ENCODE measurements around the gene ARL5B.
"Not testable (repeated sequence)": the region's sequence is repeated elsewhere in the genome, so short reads cannot be mapped to it uniquely, and the experiment has no call there.

Gene ARL5B

GRCh38 chr10:18659125-18659818 is at the start of gene ARL5B:
Gene ARL5B, plus strand, starts transcription at chr10:18659431. Its CDS starts 207 bp downstream, at chr10:18659638.
- Histone ChIP-seq H3K4me1 (ENCODE audit: control insufficient read depth, insufficient read depth, low read length) (peaks cover 15% of the 10 kb centered on the region), H3K27me3 (replicated peaks; ENCODE audit: control insufficient read depth, insufficient read depth, low read length) (no peaks in the 10 kb centered on the region), H3K36me3 (ENCODE audit: control insufficient read depth, insufficient read depth, low read length, severe bottlenecking) (no peaks in the 10 kb centered on the region), H3K9me3 (ENCODE audit: control insufficient read depth, low read length) (no peaks in the 10 kb centered on the region), H3K4me3 (ENCODE audit: low read length) (peak within 1 kb of the TSS; percentile 99), H3K9ac (ENCODE audit: low read length) (peak within 1 kb of the TSS; percentile 99)
- DNase-seq (ENCODE audit: low read depth) = peak; percentile 100

- H3K9me3 ChIP-seq (ENCODE audit: control insufficient read depth, low read length) = no peaks in the 10 kb centered on the region
- no peaks in the 10 kb centered on the region for H3K36me3 ChIP-seq (ENCODE audit: control insufficient read depth, insufficient read depth, low read length, severe bottlenecking)
- DNase-seq (ENCODE audit: low read depth) = peak; percentile 74
- H3K4me1 ChIP-seq (ENCODE audit: control insufficient read depth, insufficient read depth, low read length) = peaks cover 41% of the 10 kb centered on the region
- H3K9ac ChIP-seq (ENCODE audit: low read length) = peak overlapping the region; percentile 52
- H3K4me3 ChIP-seq (ENCODE audit: low read length) = no peak overlapping the region
- no peaks in the 10 kb centered on the region for H3K27me3 ChIP-seq (replicated peaks; ENCODE audit: control insufficient read depth, insufficient read depth, low read length)
Measured at GRCh38 chr10:18610517-18610916, 48.7 kb upstream of the ARL5B start.

- Histone ChIP-seq H3K4me1 (ENCODE audit: control insufficient read depth, insufficient read depth, low read length) (peaks cover 36% of the 10 kb centered on the region), H3K36me3 (ENCODE audit: control insufficient read depth, insufficient read depth, low read length, severe bottlenecking) (no peaks in the 10 kb centered on the region), H3K9ac (ENCODE audit: low read length) (no peak overlapping the region), H3K27me3 (replicated peaks; ENCODE audit: control insufficient read depth, insufficient read depth, low read length) (no peaks in the 10 kb centered on the region), H3K4me3 (ENCODE audit: low read length) (no peak overlapping the region), H3K9me3 (ENCODE audit: control insufficient read depth, low read length) (no peaks in the 10 kb centered on the region)
- DNase-seq (ENCODE audit: low read depth) = no peak
Measured at GRCh38 chr10:18611168-18611567, 48.1 kb upstream of the ARL5B start.

GRCh38 chr10:18615618-18616017 is 43.6 kb upstream of the ARL5B start:
- Histone ChIP-seq H3K4me1 (ENCODE audit: control insufficient read depth, insufficient read depth, low read length) (peaks cover 20% of the 10 kb centered on the region), H3K9ac (ENCODE audit: low read length) (no peak overlapping the region), H3K9me3 (ENCODE audit: control insufficient read depth, low read length) (no peaks in the 10 kb centered on the region), H3K27me3 (replicated peaks; ENCODE audit: control insufficient read depth, insufficient read depth, low read length) (no peaks in the 10 kb centered on the region), H3K36me3 (ENCODE audit: control insufficient read depth, insufficient read depth, low read length, severe bottlenecking) (peaks cover 3% of the 10 kb centered on the region), H3K4me3 (ENCODE audit: low read length) (no peak overlapping the region)
- DNase-seq (ENCODE audit: low read depth) = no peak

GRCh38 chr10:18616337-18616736 is 42.9 kb upstream of the ARL5B start:
- H3K9ac ChIP-seq (ENCODE audit: low read length) = no peak overlapping the region
- peak; percentile 7 for DNase-seq (ENCODE audit: low read depth)
- H3K36me3 ChIP-seq (ENCODE audit: control insufficient read depth, insufficient read depth, low read length, severe bottlenecking) = peaks cover 8% of the 10 kb centered on the region
- no peaks in the 10 kb centered on the region for H3K27me3 ChIP-seq (replicated peaks; ENCODE audit: control insufficient read depth, insufficient read depth, low read length)
- H3K4me3 ChIP-seq (ENCODE audit: low read length) = no peak overlapping the region
- H3K4me1 ChIP-seq (ENCODE audit: control insufficient read depth, insufficient read depth, low read length) = peaks cover 16% of the 10 kb centered on the region
- H3K9me3 ChIP-seq (ENCODE audit: control insufficient read depth, low read length) = no peaks in the 10 kb centered on the region

- no peaks in the 10 kb centered on the region for H3K9me3 ChIP-seq (ENCODE audit: control insufficient read depth, low read length)
- H3K27me3 ChIP-seq (replicated peaks; ENCODE audit: control insufficient read depth, insufficient read depth, low read length) = no peaks in the 10 kb centered on the region
- peaks cover 13% of the 10 kb centered on the region for H3K36me3 ChIP-seq (ENCODE audit: control insufficient read depth, insufficient read depth, low read length, severe bottlenecking)
- H3K9ac ChIP-seq (ENCODE audit: low read length) = no peak overlapping the region
- H3K4me3 ChIP-seq (ENCODE audit: low read length) = no peak overlapping the region
- DNase-seq (ENCODE audit: low read depth) = no peak
- H3K4me1 ChIP-seq (ENCODE audit: control insufficient read depth, insufficient read depth, low read length) = peaks cover 26% of the 10 kb centered on the region
Measured at GRCh38 chr10:18619016-18619415, 40.2 kb upstream of the ARL5B start.

GRCh38 chr10:18620856-18621255 is 38.4 kb upstream of the ARL5B start:
- H3K4me1 ChIP-seq (ENCODE audit: control insufficient read depth, insufficient read depth, low read length) = peaks cover 22% of the 10 kb centered on the region
- H3K9me3 ChIP-seq (ENCODE audit: control insufficient read depth, low read length) = no peaks in the 10 kb centered on the region
- peaks cover 13% of the 10 kb centered on the region for H3K36me3 ChIP-seq (ENCODE audit: control insufficient read depth, insufficient read depth, low read length, severe bottlenecking)
- DNase-seq (ENCODE audit: low read depth) = no peak
- H3K27me3 ChIP-seq (replicated peaks; ENCODE audit: control insufficient read depth, insufficient read depth, low read length) = no peaks in the 10 kb centered on the region
- H3K9ac ChIP-seq (ENCODE audit: low read length) = no peak overlapping the region
- no peak overlapping the region for H3K4me3 ChIP-seq (ENCODE audit: low read length)

- H3K9me3 ChIP-seq (ENCODE audit: control insufficient read depth, low read length); H3K4me3 ChIP-seq (ENCODE audit: low read length); H3K27me3 ChIP-seq (replicated peaks; ENCODE audit: control insufficient read depth, insufficient read depth, low read length): not testable (repeated sequence)
- peaks cover 13% of the 10 kb centered on the region for H3K36me3 ChIP-seq (ENCODE audit: control insufficient read depth, insufficient read depth, low read length, severe bottlenecking)
- peak; percentile 49 for DNase-seq (ENCODE audit: low read depth)
- peaks cover 17% of the 10 kb centered on the region for H3K4me1 ChIP-seq (ENCODE audit: control insufficient read depth, insufficient read depth, low read length)
- peak overlapping the region; percentile 23 for H3K9ac ChIP-seq (ENCODE audit: low read length)
Measured at GRCh38 chr10:18623671-18624070, 35.6 kb upstream of the ARL5B start.

- no peak for DNase-seq (ENCODE audit: low read depth)
- Histone ChIP-seq H3K27me3 (replicated peaks; ENCODE audit: control insufficient read depth, insufficient read depth, low read length) (no peaks in the 10 kb centered on the region), H3K9ac (ENCODE audit: low read length) (no peak overlapping the region), H3K9me3 (ENCODE audit: control insufficient read depth, low read length) (no peaks in the 10 kb centered on the region), H3K4me3 (ENCODE audit: low read length) (no peak overlapping the region), H3K4me1 (ENCODE audit: control insufficient read depth, insufficient read depth, low read length) (peaks cover 17% of the 10 kb centered on the region), H3K36me3 (ENCODE audit: control insufficient read depth, insufficient read depth, low read length, severe bottlenecking) (peaks cover 7% of the 10 kb centered on the region)
Measured at GRCh38 chr10:18625886-18626285, 33.3 kb upstream of the ARL5B start.

- H3K9me3 ChIP-seq (ENCODE audit: control insufficient read depth, low read length); H3K27me3 ChIP-seq (replicated peaks; ENCODE audit: control insufficient read depth, insufficient read depth, low read length); H3K36me3 ChIP-seq (ENCODE audit: control insufficient read depth, insufficient read depth, low read length, severe bottlenecking): not testable (repeated sequence)
- Histone ChIP-seq H3K4me1 (ENCODE audit: control insufficient read depth, insufficient read depth, low read length) (peaks cover 17% of the 10 kb centered on the region), H3K4me3 (ENCODE audit: low read length) (peak overlapping the region; percentile 82), H3K9ac (ENCODE audit: low read length) (peak overlapping the region; percentile 85)
- DNase-seq (ENCODE audit: low read depth) = peak; percentile 59
Measured at GRCh38 chr10:18627452-18628018, 31.7 kb upstream of the ARL5B start.

- not testable (repeated sequence) for H3K4me1 ChIP-seq (ENCODE audit: control insufficient read depth, insufficient read depth, low read length); H3K36me3 ChIP-seq (ENCODE audit: control insufficient read depth, insufficient read depth, low read length, severe bottlenecking); H3K9ac ChIP-seq (ENCODE audit: low read length); DNase-seq (ENCODE audit: low read depth); H3K9me3 ChIP-seq (ENCODE audit: control insufficient read depth, low read length); H3K27me3 ChIP-seq (replicated peaks; ENCODE audit: control insufficient read depth, insufficient read depth, low read length); H3K4me3 ChIP-seq (ENCODE audit: low read length)
Measured at GRCh38 chr10:18632500-18632899, 26.7 kb upstream of the ARL5B start.

- H3K9me3 ChIP-seq (ENCODE audit: control insufficient read depth, low read length) = no peaks in the 10 kb centered on the region
- H3K9ac ChIP-seq (ENCODE audit: low read length) = no peak overlapping the region
- H3K4me1 ChIP-seq (ENCODE audit: control insufficient read depth, insufficient read depth, low read length) = peaks cover 3% of the 10 kb centered on the region
- no peaks in the 10 kb centered on the region for H3K27me3 ChIP-seq (replicated peaks; ENCODE audit: control insufficient read depth, insufficient read depth, low read length)
- H3K4me3 ChIP-seq (ENCODE audit: low read length) = no peak overlapping the region
- no peaks in the 10 kb centered on the region for H3K36me3 ChIP-seq (ENCODE audit: control insufficient read depth, insufficient read depth, low read length, severe bottlenecking)
- no peak for DNase-seq (ENCODE audit: low read depth)
Measured at GRCh38 chr10:18635995-18636394, 23.2 kb upstream of the ARL5B start.
